ENCODE measurements around the gene PROCA1.

GRCh38 chr17:28703552-28704218, 8.0 kb downstream of the PROCA1 start:
- no peak for TF ChIP-seq CTCF (IDR thresholded peaks at IDR 0.05; ENCODE audit: borderline replicate concordance, extremely low read depth, low read length, poor library complexity, severe bottlenecking)
- no peak for TF ChIP-seq EZH2 (IDR thresholded peaks at IDR 0.05; ENCODE audit: borderline replicate concordance, low read depth, low read length, severe bottlenecking)
